ENCODE data around the gene LGALS4.
"Not testable (repeated sequence)": the region's sequence is repeated elsewhere in the genome, so short reads cannot be mapped to it uniquely, and the experiment has no call there.

LGALS4 gene

GRCh38 chr19:38765214-38765613 lies 47.5 kb downstream of the LGALS4 start:
- Histone ChIP-seq H3K9ac (ENCODE audit: insufficient read length) (no peak overlapping the region), H3K9me3 (ENCODE audit: low read depth, low read length) (no peaks in the 10 kb centered on the region), H3K36me3 (ENCODE audit: insufficient read depth, low read length) (no peaks in the 10 kb centered on the region), H3K27ac (no peak overlapping the region), H3K4me3 (no peak overlapping the region)
- no peak for DNase-seq (ENCODE audit: low read depth, low spot score)
- no peak for TF ChIP-seq EZH2 (IDR thresholded peaks at IDR 0.05)

DNA sequence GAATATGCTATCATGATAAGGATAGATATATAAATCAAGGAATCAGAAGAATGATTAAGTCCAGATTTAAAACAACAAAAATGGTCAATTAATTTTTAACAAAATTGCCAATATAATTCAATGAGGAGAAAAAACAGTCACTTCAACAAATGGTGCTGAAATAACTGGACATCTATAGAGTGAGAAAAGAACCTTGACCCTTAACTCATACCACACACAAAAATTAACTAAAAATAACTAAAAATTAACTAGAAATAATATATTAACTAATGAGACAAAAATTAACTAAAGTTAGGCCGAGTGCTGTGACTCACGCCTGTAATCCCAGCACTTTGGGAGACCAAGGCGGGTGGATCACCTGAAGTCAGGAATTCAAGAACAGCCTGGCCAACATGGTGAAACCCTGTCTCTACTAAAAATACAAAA lies 48.9 kb downstream of the LGALS4 start:
- Histone ChIP-seq H3K36me3 (ENCODE audit: insufficient read depth, low read length) (no peaks in the 10 kb centered on the region), H3K27ac (no peak overlapping the region), H3K9ac (ENCODE audit: insufficient read length) (no peak overlapping the region), H3K4me3 (no peak overlapping the region), H3K9me3 (ENCODE audit: low read depth, low read length) (no peaks in the 10 kb centered on the region)
- no peak for DNase-seq (ENCODE audit: low read depth, low spot score)
- TF ChIP-seq FOXP2 (optimal IDR thresholded peaks at IDR 0.05; ENCODE audit: control extremely low read depth, extremely low read length, insufficient read depth) (no peak), EZH2 (IDR thresholded peaks at IDR 0.05) (no peak), POLR2AphosphoS5 (IDR thresholded peaks at IDR 0.05; ENCODE audit: borderline replicate concordance, low read depth, low read length) (no peak)

DNA sequence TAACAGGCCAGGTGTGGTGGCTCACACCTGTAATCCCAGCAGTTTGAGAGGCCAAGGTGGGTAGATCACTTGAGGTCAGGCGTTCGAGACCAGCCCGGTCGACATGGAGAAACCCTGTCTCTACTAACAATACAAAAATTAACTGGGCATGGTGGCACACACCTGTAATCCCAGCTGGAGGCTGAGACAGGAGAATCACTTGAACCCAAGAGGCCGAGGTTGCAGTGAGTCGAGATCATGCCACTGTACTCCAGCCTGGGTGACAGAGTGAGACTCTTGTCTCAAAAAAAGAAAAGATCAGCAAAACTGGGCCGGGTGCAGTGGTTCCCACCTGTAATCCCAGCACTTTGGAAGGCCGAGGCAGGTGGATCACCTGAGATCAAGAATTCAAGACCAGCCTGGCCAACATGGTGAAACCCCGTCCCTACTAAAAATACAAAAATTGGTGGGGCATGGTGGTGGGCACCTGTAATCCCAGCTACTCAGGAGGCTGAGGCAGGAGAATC lies 50.8 kb downstream of the LGALS4 start:
- not testable (repeated sequence) for H3K27ac ChIP-seq; H3K36me3 ChIP-seq (ENCODE audit: insufficient read depth, low read length); DNase-seq (ENCODE audit: low read depth, low spot score); H3K9me3 ChIP-seq (ENCODE audit: low read depth, low read length); H3K4me3 ChIP-seq; H3K9ac ChIP-seq (ENCODE audit: insufficient read length)

DNA sequence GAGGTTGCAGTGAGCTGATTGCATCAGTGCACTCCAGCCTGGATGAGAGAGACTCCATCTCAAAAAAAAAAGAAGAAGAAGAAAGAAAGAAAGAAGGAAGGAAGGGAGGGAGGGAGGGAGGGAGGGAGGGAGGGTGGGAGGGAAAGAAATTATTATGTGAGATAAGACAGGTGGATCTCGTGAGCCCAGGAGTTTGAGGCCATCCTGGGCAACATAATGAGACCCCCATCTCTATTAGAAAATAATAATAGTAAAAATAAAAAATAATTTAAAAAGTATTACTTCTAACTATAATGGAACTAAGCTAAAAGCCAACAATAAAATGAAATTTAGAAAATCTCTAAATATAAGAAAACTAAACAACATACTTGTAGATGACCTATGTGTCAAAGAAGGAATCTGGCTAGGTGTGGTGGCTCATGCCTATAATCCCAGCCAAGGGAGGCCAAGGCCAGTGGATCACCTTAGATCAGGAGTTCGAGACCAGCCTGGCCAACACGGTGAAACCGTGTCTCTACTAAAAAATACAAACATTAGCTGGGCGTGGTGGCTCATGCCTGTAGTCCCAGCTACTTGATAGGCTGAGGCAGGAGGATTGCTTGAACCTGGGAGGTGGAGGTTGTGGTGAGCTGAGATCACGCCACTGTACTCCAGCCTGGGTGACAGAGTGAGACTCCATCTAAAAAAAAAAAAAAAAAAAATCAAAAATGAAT lies 51.8 kb downstream of the LGALS4 start:
- not testable (repeated sequence) for DNase-seq (ENCODE audit: low read depth, low spot score); H3K9ac ChIP-seq (ENCODE audit: insufficient read length); H3K36me3 ChIP-seq (ENCODE audit: insufficient read depth, low read length); H3K27ac ChIP-seq; H3K9me3 ChIP-seq (ENCODE audit: low read depth, low read length); H3K4me3 ChIP-seq

DNA sequence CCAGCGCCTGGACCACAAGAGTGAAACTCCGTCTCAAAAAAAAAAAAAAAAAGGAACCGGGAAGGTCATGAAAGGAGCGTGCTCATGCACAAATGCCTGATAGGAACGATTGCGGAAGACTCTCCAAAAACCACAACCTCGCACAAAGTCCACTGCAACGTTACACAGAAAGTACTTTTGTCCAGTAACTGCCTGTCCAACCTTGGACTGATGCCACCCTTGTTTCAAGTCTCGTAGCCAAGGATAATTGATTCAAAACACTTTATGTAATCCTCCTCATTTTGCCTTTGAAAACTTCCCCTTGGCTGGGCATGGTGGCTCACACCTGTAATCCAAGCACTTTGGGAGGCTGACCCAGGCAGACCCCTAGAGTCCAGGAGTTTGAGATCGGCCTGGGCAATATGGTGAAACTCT lies 53.1 kb downstream of the LGALS4 start:
- Histone ChIP-seq H3K36me3 (ENCODE audit: insufficient read depth, low read length) (no peaks in the 10 kb centered on the region), H3K4me3 (no peak overlapping the region), H3K27ac (no peak overlapping the region), H3K9ac (ENCODE audit: insufficient read length) (no peak overlapping the region), H3K9me3 (ENCODE audit: low read depth, low read length) (no peaks in the 10 kb centered on the region)
- DNase-seq (ENCODE audit: low read depth, low spot score), result no peak
- TF ChIP-seq POLR2AphosphoS5 (IDR thresholded peaks at IDR 0.05; ENCODE audit: borderline replicate concordance, low read depth, low read length) (no peak), FOXP2 (optimal IDR thresholded peaks at IDR 0.05; ENCODE audit: control extremely low read depth, extremely low read length, insufficient read depth) (no peak), EZH2 (IDR thresholded peaks at IDR 0.05) (no peak)

DNA sequence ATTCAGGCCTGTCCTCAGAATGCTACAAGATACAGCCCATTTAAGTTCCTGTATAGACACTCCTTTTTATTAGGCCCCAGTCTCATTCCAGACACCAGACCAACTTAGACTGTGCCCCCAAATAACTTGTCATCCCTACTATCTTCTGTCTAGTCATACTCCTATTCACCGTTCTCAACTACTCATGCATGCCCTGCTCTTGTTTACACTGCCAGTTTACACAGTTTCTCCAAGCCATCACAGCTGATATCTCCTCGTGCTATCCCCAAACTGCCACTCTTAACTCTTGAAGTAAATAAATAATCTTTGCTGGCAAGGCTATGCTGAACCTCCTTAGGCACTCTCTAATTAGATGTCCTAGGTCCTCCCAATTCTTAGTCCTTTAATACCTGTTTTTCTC lies 58.5 kb downstream of the LGALS4 start:
- H3K4me3 ChIP-seq; H3K36me3 ChIP-seq (ENCODE audit: insufficient read depth, low read length); H3K9me3 ChIP-seq (ENCODE audit: low read depth, low read length); H3K27ac ChIP-seq; H3K9ac ChIP-seq (ENCODE audit: insufficient read length); DNase-seq (ENCODE audit: low read depth, low spot score): not testable (repeated sequence)

DNA sequence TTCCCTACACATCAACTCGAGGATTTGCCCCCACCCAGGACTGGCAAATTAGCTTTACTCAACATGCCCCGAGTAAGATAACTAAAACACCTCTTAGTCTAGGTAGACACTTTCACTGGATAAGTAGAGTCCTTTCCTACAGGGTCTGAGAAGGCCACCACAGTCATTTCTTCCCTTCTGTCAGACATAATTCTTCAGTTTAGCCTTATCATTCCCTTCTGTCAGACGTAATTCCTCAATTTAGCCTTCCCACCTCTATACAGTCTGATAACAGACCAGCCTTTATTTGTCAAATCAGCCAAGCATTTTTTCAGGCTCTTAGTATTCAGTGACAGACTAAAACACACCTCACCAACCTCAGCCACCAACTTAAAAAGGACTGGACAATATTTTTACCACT lies 59.0 kb downstream of the LGALS4 start:
- not testable (repeated sequence) for H3K36me3 ChIP-seq (ENCODE audit: insufficient read depth, low read length); H3K9ac ChIP-seq (ENCODE audit: insufficient read length); H3K9me3 ChIP-seq (ENCODE audit: low read depth, low read length); DNase-seq (ENCODE audit: low read depth, low spot score); H3K27ac ChIP-seq; H3K4me3 ChIP-seq

Data from SK-N-MC (cell line).